Nephron progenitor cell (in vitro differentiated cells): ENCODE measurements around the gene KRT5.

Source experiments
- DNase-seq: peaks from one replicate; pipeline ENCODE4 v3.0.0; 2021
- H3K27ac Mint-ChIP-seq: 2 replicates; pipeline ENCODE4 v1.8.0; 2021; ENCODE audit warnings: mild to moderate bottlenecking, moderate library complexity, mixed read lengths
- H3K27me3 Mint-ChIP-seq: 2 replicates; pipeline ENCODE4 v1.8.0; 2021; ENCODE audit warnings: mild to moderate bottlenecking, low read depth, mixed read lengths; ENCODE audit not compliant: poor library complexity
- H3K36me3 Mint-ChIP-seq: 2 replicates; pipeline ENCODE4 v1.8.0; 2021; ENCODE audit warnings: low read depth, mixed read lengths
- H3K4me1 Mint-ChIP-seq: 2 replicates; pipeline ENCODE4 v1.8.0; 2021; ENCODE audit warnings: mixed read lengths
- H3K4me3 Mint-ChIP-seq: 2 replicates; pipeline ENCODE4 v1.8.0; 2021; ENCODE audit warnings: mild to moderate bottlenecking, moderate library complexity, mixed read lengths
- H3K9me3 Mint-ChIP-seq: 2 replicates; pipeline ENCODE4 v1.8.0; 2021; ENCODE audit warnings: mild to moderate bottlenecking, moderate library complexity, mixed read lengths
- TF ChIP-seq, protein P1 (sequence below): fragments of 200-600 bp; sonication (generic); IDR thresholded peaks from 2 replicates; pipeline ENCODE4 v1.5.0; 2021; ENCODE audit warnings: antibody characterized with exemption

KRT5 gene

GRCh38 chr12:52486166-52487105, 33.8 kb downstream of the KRT5 start:
- Mint-ChIP-seq H3K9me3 (peaks cover 13% of the 10 kb centered on the region), H3K4me3 (no peak overlapping the region)
- DNase-seq: no peak

DNA sequence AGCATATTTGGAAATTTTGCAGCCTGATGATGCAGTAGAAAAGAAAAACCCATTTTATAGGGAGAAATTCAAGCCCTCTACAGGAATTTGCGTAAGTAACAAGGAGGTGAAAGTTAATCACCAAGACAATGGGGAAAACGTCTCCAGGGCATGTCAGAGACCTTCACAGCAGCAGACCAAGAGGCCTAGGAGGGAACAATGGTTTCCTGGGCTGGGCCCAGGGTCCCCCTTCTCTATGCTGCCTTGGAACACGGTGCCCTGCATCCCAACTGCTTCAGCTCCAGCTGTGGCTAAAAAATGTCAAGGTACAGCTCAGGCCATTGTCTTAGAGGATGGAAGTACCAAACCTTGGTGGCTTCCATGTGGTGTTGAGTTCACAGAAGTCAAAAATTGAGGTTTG, 40.1 kb downstream of the KRT5 start:
- TF ChIP-seq, protein P1, sequence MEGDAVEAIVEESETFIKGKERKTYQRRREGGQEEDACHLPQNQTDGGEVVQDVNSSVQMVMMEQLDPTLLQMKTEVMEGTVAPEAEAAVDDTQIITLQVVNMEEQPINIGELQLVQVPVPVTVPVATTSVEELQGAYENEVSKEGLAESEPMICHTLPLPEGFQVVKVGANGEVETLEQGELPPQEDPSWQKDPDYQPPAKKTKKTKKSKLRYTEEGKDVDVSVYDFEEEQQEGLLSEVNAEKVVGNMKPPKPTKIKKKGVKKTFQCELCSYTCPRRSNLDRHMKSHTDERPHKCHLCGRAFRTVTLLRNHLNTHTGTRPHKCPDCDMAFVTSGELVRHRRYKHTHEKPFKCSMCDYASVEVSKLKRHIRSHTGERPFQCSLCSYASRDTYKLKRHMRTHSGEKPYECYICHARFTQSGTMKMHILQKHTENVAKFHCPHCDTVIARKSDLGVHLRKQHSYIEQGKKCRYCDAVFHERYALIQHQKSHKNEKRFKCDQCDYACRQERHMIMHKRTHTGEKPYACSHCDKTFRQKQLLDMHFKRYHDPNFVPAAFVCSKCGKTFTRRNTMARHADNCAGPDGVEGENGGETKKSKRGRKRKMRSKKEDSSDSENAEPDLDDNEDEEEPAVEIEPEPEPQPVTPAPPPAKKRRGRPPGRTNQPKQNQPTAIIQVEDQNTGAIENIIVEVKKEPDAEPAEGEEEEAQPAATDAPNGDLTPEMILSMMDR: no peak
- DNase-seq: no peak
- Mint-ChIP-seq H3K36me3 (no peaks in the 10 kb centered on the region), H3K27ac (no peak overlapping the region), H3K27me3 (peaks cover 6% of the 10 kb centered on the region), H3K9me3 (peaks cover 29% of the 10 kb centered on the region), H3K4me3 (no peak overlapping the region), H3K4me1 (no peaks in the 10 kb centered on the region)

More at GRCh38 chr12:52486166-52487105, 33.8 kb downstream of the KRT5 start:
- TF ChIP-seq, protein P1: no peak
- H3K36me3 Mint-ChIP-seq: no peaks in the 10 kb centered on the region
- H3K27ac Mint-ChIP-seq: no peak overlapping the region
- no peaks in the 10 kb centered on the region for H3K4me1 Mint-ChIP-seq
- peaks cover 16% of the 10 kb centered on the region for H3K27me3 Mint-ChIP-seq

DNA sequence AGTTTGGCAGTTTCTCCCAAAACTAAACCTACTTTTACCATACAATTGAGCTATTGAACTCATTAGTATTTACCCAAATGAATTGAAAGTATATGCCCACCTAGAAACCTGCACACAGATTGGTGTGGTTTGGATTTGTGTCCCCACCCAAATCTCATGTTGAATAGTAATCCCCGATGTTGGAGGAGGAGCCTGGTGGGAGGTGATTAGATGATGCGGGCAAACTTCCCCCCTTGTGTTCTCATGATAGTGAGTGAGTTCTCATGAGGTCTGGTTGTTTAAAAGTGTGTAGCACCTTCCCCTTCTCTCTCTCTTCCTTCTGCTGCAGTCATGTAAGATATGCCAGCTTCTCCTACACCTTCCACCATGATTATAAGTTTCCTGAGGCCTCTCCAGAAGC, 42.5 kb downstream of the KRT5 start:
- DNase-seq: no peak
- H3K27me3 Mint-ChIP-seq: peaks cover 4% of the 10 kb centered on the region

GRCh38 chr12:52474212-52474611, 46.0 kb downstream of the KRT5 start:
- no peaks in the 10 kb centered on the region for H3K4me1 Mint-ChIP-seq
- H3K27me3 Mint-ChIP-seq: no peaks in the 10 kb centered on the region

More for the DNA sequence above, 42.5 kb downstream of the KRT5 start:
- Mint-ChIP-seq H3K27ac (no peak overlapping the region), H3K4me3 (no peak overlapping the region), H3K9me3 (peaks cover 18% of the 10 kb centered on the region), H3K4me1 (no peaks in the 10 kb centered on the region), H3K36me3 (no peaks in the 10 kb centered on the region)
- TF ChIP-seq, protein P1: no peak

GRCh38 chr12:52473768-52474167, 46.4 kb downstream of the KRT5 start, which contains the start of gene KRT6C:
Gene KRT6C (minus strand): TSS chr12:52473805. CDS start chr12:52473737, 68 bp downstream.
- no peak for DNase-seq
- Mint-ChIP-seq H3K4me1 (no peaks in the 10 kb centered on the region), H3K36me3 (no peaks in the 10 kb centered on the region), H3K9me3 (peaks cover 9% of the 10 kb centered on the region), H3K27me3 (no peaks in the 10 kb centered on the region), H3K27ac (no peak within 1 kb of the TSS), H3K4me3 (no peak within 1 kb of the TSS)
- TF ChIP-seq, protein P1: no peak

More at GRCh38 chr12:52474212-52474611, 46.0 kb downstream of the KRT5 start:
- H3K4me3 Mint-ChIP-seq: no peak overlapping the region
- DNase-seq: no peak
- peaks cover 10% of the 10 kb centered on the region for H3K9me3 Mint-ChIP-seq
- H3K36me3 Mint-ChIP-seq: no peaks in the 10 kb centered on the region
- H3K27ac Mint-ChIP-seq: no peak overlapping the region
- TF ChIP-seq, protein P1: no peak
